GM21576 (cell line): ENCODE results near the gene COMT.

ENCODE experiments used
- ATAC-seq: cut with Tn5 transposase; IDR thresholded peaks from one replicate; pipeline ENCODE4 v1.9.1; 2021; ENCODE audit warnings: mild to moderate bottlenecking, moderate library complexity; ENCODE audit not compliant: unreplicated experiment

The COMT gene

GRCh38 chr22:19991645-19992451, 50.3 kb downstream of the COMT start:
- no peak for ATAC-seq

- ATAC-seq: no peak
These were observed 50.9 kb downstream of the COMT start for GRCh38 chr22:19992481-19992911.

GRCh38 chr22:19992921-19993355, 51.4 kb downstream of the COMT start:
- no peak for ATAC-seq

GRCh38 chr22:19993926-19994325, 52.4 kb downstream of the COMT start:
- ATAC-seq: no peak

- ATAC-seq: no peak
These were observed 53.5 kb downstream of the COMT start for GRCh38 chr22:19994851-19995610.

- no peak for ATAC-seq
These were observed 54.2 kb downstream of the COMT start for GRCh38 chr22:19995611-19996339.

- no peak for ATAC-seq
These were observed 55.3 kb downstream of the COMT start for GRCh38 chr22:19996694-19997384.

- no peak for ATAC-seq
These were observed 56.1 kb downstream of the COMT start for GRCh38 chr22:19997561-19998231.

GRCh38 chr22:19998232-19998951, 56.8 kb downstream of the COMT start:
- no peak for ATAC-seq

GRCh38 chr22:19998991-19999820, 57.6 kb downstream of the COMT start:
- no peak for ATAC-seq

- ATAC-seq: no peak
These were observed 58.9 kb downstream of the COMT start for GRCh38 chr22:20000246-20001081.

- no peak for ATAC-seq
These were observed 59.6 kb downstream of the COMT start for GRCh38 chr22:20001082-20001638.

GRCh38 chr22:20002128-20002527, 60.6 kb downstream of the COMT start:
- no peak for ATAC-seq

- ATAC-seq: no peak
These were observed 61.1 kb downstream of the COMT start for GRCh38 chr22:20002636-20003035.

- ATAC-seq: no peak
These were observed 61.7 kb downstream of the COMT start for GRCh38 chr22:20003304-20003703.

- ATAC-seq: no peak
These were observed 62.9 kb downstream of the COMT start for GRCh38 chr22:20004464-20004863.

GRCh38 chr22:20008221-20008995, 66.8 kb downstream of the COMT start:
- ATAC-seq: no peak
